ENCODE measurements around the gene ALDH9A1.
"Not testable (repeated sequence)": the region's sequence is repeated elsewhere in the genome, so short reads cannot be mapped to it uniquely, and the experiment has no call there.

Gene ALDH9A1

GRCh38 chr1:165686121-165686970, 12.0 kb downstream of the ALDH9A1 start:
- DNase-seq = no peak

GRCh38 chr1:165683848-165684485, 14.4 kb downstream of the ALDH9A1 start:
- no peak for DNase-seq

- not testable (repeated sequence) for DNase-seq
These were observed 17.6 kb downstream of the ALDH9A1 start for GRCh38 chr1:165680773-165681172.

- no peak for DNase-seq
These were observed 18.1 kb downstream of the ALDH9A1 start for GRCh38 chr1:165680303-165680702.

- no peak for DNase-seq
These were observed 18.9 kb downstream of the ALDH9A1 start for GRCh38 chr1:165679282-165680036.

- DNase-seq = no peak
These were observed 19.9 kb downstream of the ALDH9A1 start for GRCh38 chr1:165678509-165678908.

- no peak for DNase-seq
These were observed 22.6 kb downstream of the ALDH9A1 start for GRCh38 chr1:165675794-165676193.

GRCh38 chr1:165674599-165674998, 23.8 kb downstream of the ALDH9A1 start:
- no peak for DNase-seq

GRCh38 chr1:165671526-165671925, 26.8 kb downstream of the ALDH9A1 start:
- no peak for DNase-seq

- DNase-seq = no peak
These were observed 30.2 kb downstream of the ALDH9A1 start for GRCh38 chr1:165668184-165668583.

GRCh38 chr1:165666152-165666825, 32.1 kb downstream of the ALDH9A1 start:
- DNase-seq = no peak

- no peak for DNase-seq
These were observed 36.2 kb downstream of the ALDH9A1 start for GRCh38 chr1:165662186-165662585.

GRCh38 chr1:165661703-165662102, 36.7 kb downstream of the ALDH9A1 start:
- no peak for DNase-seq

GRCh38 chr1:165659581-165659895, 38.8 kb downstream of the ALDH9A1 start:
- no peak for DNase-seq

GRCh38 chr1:165658766-165659580, 39.4 kb downstream of the ALDH9A1 start:
- DNase-seq = not testable (repeated sequence)

- no peak for DNase-seq
These were observed 47.3 kb downstream of the ALDH9A1 start for GRCh38 chr1:165650981-165651625.

GRCh38 chr1:165648919-165649572, 49.3 kb downstream of the ALDH9A1 start:
- no peak for DNase-seq

- DNase-seq = no peak
These were observed 50.4 kb downstream of the ALDH9A1 start for GRCh38 chr1:165647970-165648369.

GRCh38 chr1:165647517-165647916, 50.8 kb downstream of the ALDH9A1 start:
- no peak for DNase-seq

GRCh38 chr1:165645654-165646366, 52.6 kb downstream of the ALDH9A1 start:
- DNase-seq = no peak

Data from NCI-H774 (cell line).